IMR-90 (cell line): Measurements from ENCODE around the gene EXOC4.

Experiments used
- BHLHE40 ChIP-seq: fragments of 150-350 bp; IDR thresholded peaks from 2 replicates; pipeline ENCODE4 v1.6.1; 2016; ENCODE audit warnings: mild to moderate bottlenecking, low read depth, low read length
- CEBPB ChIP-seq: IDR thresholded peaks from 2 replicates; pipeline ENCODE4 v1.6.1; 2012; ENCODE audit warnings: low read depth, low read length, improper control_type of control experiment
- CHD1 ChIP-seq: IDR thresholded peaks from 2 replicates; pipeline ENCODE4 v1.6.1; 2012; ENCODE audit warnings: low read depth, low read length, improper control_type of control experiment
- CTCF ChIP-seq: conservative IDR thresholded peaks from 2 replicates; pipeline ENCODE4 v1.5.1; 2012; ENCODE audit warnings: mild to moderate bottlenecking, low read depth, low read length, improper control_type of control experiment
- ELK1 ChIP-seq: fragments of 150-350 bp; IDR thresholded peaks from 2 replicates; pipeline ENCODE4 v1.6.1; 2016; ENCODE audit warnings: low read depth, mild to moderate bottlenecking, low read length, moderate library complexity, borderline replicate concordance
- MAFK ChIP-seq: IDR thresholded peaks from 2 replicates; pipeline ENCODE4 v1.6.1; 2012; ENCODE audit warnings: low read depth, low read length, improper control_type of control experiment
- MAZ ChIP-seq: IDR thresholded peaks from 2 replicates; pipeline ENCODE4 v1.6.1; 2012; ENCODE audit warnings: low read depth, mild to moderate bottlenecking, low read length, improper control_type of control experiment, moderate library complexity, borderline replicate concordance
- MXI1 ChIP-seq: IDR thresholded peaks from 2 replicates; pipeline ENCODE4 v1.6.1; 2012; ENCODE audit warnings: low read depth, mild to moderate bottlenecking, low read length, moderate library complexity, borderline replicate concordance
- NFE2L2 ChIP-seq: fragments of 150-350 bp; IDR thresholded peaks from 2 replicates; pipeline ENCODE4 v1.6.1; 2016; ENCODE audit warnings: low read depth, mild to moderate bottlenecking, low read length
- POLR2A ChIP-seq: IDR thresholded peaks from 2 replicates; pipeline ENCODE4 v1.6.1; 2012; ENCODE audit warnings: mild to moderate bottlenecking, low read depth, low read length
- RAD21 ChIP-seq: IDR thresholded peaks from 2 replicates; pipeline ENCODE4 v1.6.1; 2012; ENCODE audit warnings: low read length, improper control_type of control experiment
- RCOR1 ChIP-seq: IDR thresholded peaks from 2 replicates; pipeline ENCODE4 v1.6.1; 2012; ENCODE audit warnings: mild to moderate bottlenecking, low read length, improper control_type of control experiment; ENCODE audit not compliant: insufficient replicate concordance

GRCh38 chr7:133820584-133820983, 567.7 kb downstream of the EXOC4 start:
- TF ChIP-seq POLR2A (no peak), CTCF (no peak), RAD21 (no peak), BHLHE40 (no peak), ELK1 (no peak), CHD1 (no peak), RCOR1 (no peak), CEBPB (no peak), MAFK (no peak), MAZ (no peak), MXI1 (no peak), NFE2L2 (no peak)
